Esophagus squamous epithelium (tissue), 4 donors: ENCODE measurements around the gene KNOP1.

Experiments
- CTCF ChIP-seq, 6 experiments: fragments of 450-650 bp in 4 of 6; fragments of 200-600 bp in 2 of 6; sonication (generic) in 2 of 6; IDR thresholded peaks; one replicate each; pipeline ENCODE4 v1.5.1; 2016 to 2019; ENCODE audit warnings: antibody characterized with exemption in 6 of 6, mild to moderate bottlenecking in 4 of 6, moderate library complexity in 4 of 6
- POLR2A ChIP-seq, 4 donors: fragments of 450-650 bp; IDR thresholded peaks; one replicate each; pipeline ENCODE4 v1.6.1; 2017; ENCODE audit warnings: antibody characterized with exemption in 4 of 4, mild to moderate bottlenecking in 4 of 4, moderate library complexity in 3 of 4

GRCh38 chr16:19717314-19717713, 713 bp downstream of the KNOP1 start:
- TF ChIP-seq CTCF (IDR thresholded peaks at IDR 0.05) (no peak), POLR2A (IDR thresholded peaks at IDR 0.05) (no peak)
